ENCODE data around the gene FOS.

GRCh38 chr14:75292101-75292563 lies 13.5 kb downstream of the FOS start:
- TF ChIP-seq CTCF (IDR thresholded peaks at IDR 0.05) (no peak), ZFX (IDR thresholded peaks at IDR 0.05; ENCODE audit: borderline replicate concordance) (no peak)
